H9 (cell line): ENCODE results near the gene PYROXD2. TPM values are rescaled to one million over a fixed set of nuclear protein-coding genes. Genes with fewer than 3 reads are reported as not detected.
A peak's percentile ranks its signal among the peaks of the same experiment; 100 is the strongest.

Source experiments
- DNase-seq: peaks from one replicate; pipeline ENCODE4 v3.0.0-alpha.2; 2017
- H2AFZ ChIP-seq: one replicate; pipeline ENCODE4 v1.6.1; 2013; ENCODE audit warnings: mild to moderate bottlenecking, low read length, control low read depth, moderate library complexity
- H2AK5ac ChIP-seq: 2 replicates; pipeline ENCODE4 v1.6.1; 2013; ENCODE audit warnings: low read length, control low read depth, mixed read lengths; ENCODE audit not compliant: insufficient read length
- H2BK120ac ChIP-seq: one replicate; pipeline ENCODE4 v1.6.1; 2013; ENCODE audit warnings: low read depth, mild to moderate bottlenecking, low read length, control low read depth, inconsistent platforms; ENCODE audit not compliant: poor library complexity, severe bottlenecking
- H2BK12ac ChIP-seq: 2 replicates; pipeline ENCODE4 v1.6.1; 2013; ENCODE audit warnings: low read length, control low read depth, mixed read lengths, low read depth; ENCODE audit not compliant: insufficient read length
- H2BK15ac ChIP-seq: 2 replicates; pipeline ENCODE4 v1.6.1; 2013; ENCODE audit warnings: low read depth, low read length, control low read depth
- H2BK20ac ChIP-seq: one replicate; pipeline ENCODE4 v1.6.1; 2013; ENCODE audit warnings: low read depth, mild to moderate bottlenecking, low read length, control low read depth, inconsistent platforms; ENCODE audit not compliant: poor library complexity, severe bottlenecking
- H2BK5ac ChIP-seq: 2 replicates; pipeline ENCODE4 v1.6.1; 2013; ENCODE audit warnings: low read length, control low read depth, mixed read lengths; ENCODE audit not compliant: insufficient read length
- H3K14ac ChIP-seq: 2 replicates; pipeline ENCODE4 v1.6.1; 2013; ENCODE audit warnings: low read length, control low read depth; ENCODE audit not compliant: insufficient read depth
- H3K18ac ChIP-seq: 2 replicates; pipeline ENCODE4 v1.6.1; 2013; ENCODE audit warnings: low read depth, mild to moderate bottlenecking, mixed read lengths, low read length, control low read depth; ENCODE audit not compliant: insufficient read length
- H3K23ac ChIP-seq: 2 replicates; pipeline ENCODE4 v1.6.1; 2013; ENCODE audit warnings: low read length, control low read depth, mixed read lengths, low read depth; ENCODE audit not compliant: insufficient read length
- H3K23me2 ChIP-seq: 2 replicates; pipeline ENCODE4 v1.6.1; 2013; ENCODE audit warnings: low read depth, mild to moderate bottlenecking, mixed read lengths, low read length, control low read depth; ENCODE audit not compliant: insufficient read length, poor library complexity, severe bottlenecking
- H3K27ac ChIP-seq: 2 replicates; pipeline ENCODE4 v1.5.1; 2013; ENCODE audit warnings: low read length, control low read depth, mixed read lengths, low read depth; ENCODE audit not compliant: insufficient read length
- H3K27me3 ChIP-seq: 2 replicates; pipeline ENCODE4 v1.6.1; 2013; ENCODE audit warnings: low read length, control low read depth, inconsistent platforms; ENCODE audit not compliant: insufficient read depth
- H3K4ac ChIP-seq: 2 replicates; pipeline ENCODE4 v1.6.1; 2013; ENCODE audit warnings: low read depth, mild to moderate bottlenecking, control low read depth, inconsistent platforms, low read length, moderate library complexity
- H3K4me1 ChIP-seq: 2 replicates; pipeline ENCODE4 v1.6.1; 2013; ENCODE audit warnings: low read length, control low read depth, inconsistent platforms; ENCODE audit not compliant: insufficient read depth
- H3K4me2 ChIP-seq: 2 replicates; pipeline ENCODE4 v1.6.1; 2013; ENCODE audit warnings: low read length, control low read depth, mixed read lengths; ENCODE audit not compliant: insufficient read length, insufficient read depth
- H3K56ac ChIP-seq: 2 replicates; pipeline ENCODE4 v1.6.1; 2013; ENCODE audit warnings: low read depth, mild to moderate bottlenecking, mixed read lengths, low read length, control low read depth; ENCODE audit not compliant: insufficient read length
- H3K79me1 ChIP-seq: 2 replicates; pipeline ENCODE4 v1.6.1; 2013; ENCODE audit warnings: low read depth, mild to moderate bottlenecking, moderate library complexity, low read length, control low read depth, inconsistent platforms; ENCODE audit not compliant: insufficient read depth, poor library complexity, severe bottlenecking
- H3K79me2 ChIP-seq: 2 replicates; pipeline ENCODE4 v1.6.1; 2013; ENCODE audit warnings: low read length, control low read depth, inconsistent platforms; ENCODE audit not compliant: insufficient read depth
- H3K9ac ChIP-seq: 2 replicates; pipeline ENCODE4 v1.6.1; 2013; ENCODE audit warnings: low read length, control low read depth, mixed read lengths; ENCODE audit not compliant: insufficient read length; ENCODE audit errors: extremely low read depth
- H3K9me3 ChIP-seq: one replicate; pipeline ENCODE4 v1.6.1; 2013; ENCODE audit warnings: low read depth, low read length, inconsistent platforms; ENCODE audit not compliant: control insufficient read depth
- H3T11ph ChIP-seq: one replicate; pipeline ENCODE4 v1.6.1; 2013; ENCODE audit warnings: mild to moderate bottlenecking, low read length, control low read depth, inconsistent platforms
- H4K20me1 ChIP-seq: one replicate; pipeline ENCODE4 v1.6.1; 2013; ENCODE audit not compliant: control insufficient read depth, insufficient read length, insufficient read depth
- H4K5ac ChIP-seq: 2 replicates; pipeline ENCODE4 v1.6.1; 2013; ENCODE audit warnings: low read depth, mild to moderate bottlenecking, mixed read lengths, low read length, control low read depth; ENCODE audit not compliant: insufficient read length
- H4K8ac ChIP-seq: replicated peaks from 2 replicates; pipeline ENCODE4 v1.6.1; 2013; ENCODE audit warnings: low read length, control low read depth, mixed read lengths, low read depth; ENCODE audit not compliant: insufficient read length
- H4K91ac ChIP-seq: 2 replicates; pipeline ENCODE4 v1.6.1; 2013; ENCODE audit warnings: low read depth, mild to moderate bottlenecking, moderate library complexity, mixed read lengths, low read length, control low read depth; ENCODE audit not compliant: insufficient read length
- H3K27ac Mint-ChIP-seq, 3 experiments: 2 replicates in 2 of 3; 3 replicates in 1 of 3; pipeline ENCODE4 v1.8.0; 2020 to 2021; ENCODE audit warnings: mixed read lengths in 3 of 3, mild to moderate bottlenecking in 1 of 3, moderate library complexity in 1 of 3
- H3K27me3 Mint-ChIP-seq: 2 replicates; pipeline ENCODE4 v1.8.0; 2021; ENCODE audit warnings: low read depth, mild to moderate bottlenecking, moderate library complexity, mixed read lengths
- H3K36me3 Mint-ChIP-seq, 3 experiments: 2 replicates in 2 of 3; 3 replicates in 1 of 3; pipeline ENCODE4 v1.8.0; 2020 to 2021; ENCODE audit warnings: low read depth in 3 of 3, mixed read lengths in 3 of 3; ENCODE audit not compliant: insufficient read depth in 1 of 3
- H3K4me1 Mint-ChIP-seq, 2 experiments: 2 replicates each; pipeline ENCODE4 v1.8.0; 2020; ENCODE audit warnings: mixed read lengths in 2 of 2
- H3K4me3 Mint-ChIP-seq, 2 experiments: 2 replicates in 1 of 2; 3 replicates in 1 of 2; pipeline ENCODE4 v1.8.0; 2020 to 2021; ENCODE audit warnings: mild to moderate bottlenecking in 2 of 2, mixed read lengths in 2 of 2, moderate library complexity in 1 of 2
- H3K9me3 Mint-ChIP-seq, 2 experiments: 2 replicates in 1 of 2; 3 replicates in 1 of 2; pipeline ENCODE4 v1.8.0; 2020; ENCODE audit warnings: mild to moderate bottlenecking in 2 of 2, mixed read lengths in 2 of 2, moderate library complexity in 1 of 2
- WGBS: extraction: QIAGEN DNeasy Blood & Tissue Kit; methylation state at CpG from one replicate; pipeline ENCODE4 v1.1.7; 2013; ENCODE audit warnings: missing lambda C conversion rate, low lambda C conversion rate, mixed read lengths; ENCODE audit not compliant: insufficient read length; ENCODE audit errors: extremely low coverage; 5-methylcytosine and 5-hydroxymethylcytosine counted together
- total RNA-seq: library from RNA; stranded (reverse); gene quantifications from 2 replicates; pipeline ENCODE4 v1.2.1, GENCODE V29; 2021
- TF ChIP-seq, protein P1 (sequence below): fragments of 200-600 bp; sonication (generic); conservative IDR thresholded peaks from 3 replicates; pipeline ENCODE4 v1.8.0; 2021; ENCODE audit warnings: antibody characterized with exemption, mild to moderate bottlenecking

PYROXD2 gene
- total RNA-seq, 1 experiment from 2014 or later = 5.3 TPM

- Histone ChIP-seq H3T11ph (no peak overlapping the region), H3K79me2 (no peaks in the 10 kb centered on the region), H2AFZ (no peak overlapping the region), H3K4me2 (no peak overlapping the region), H4K5ac (no peak overlapping the region), H3K79me1 (no peaks in the 10 kb centered on the region), H3K23me2 (peaks cover 7% of the 10 kb centered on the region), H3K4me1 (peaks cover 6% of the 10 kb centered on the region; the same call in 1 of the 2 replicates), H3K18ac (no peak overlapping the region), H3K9me3 (no peaks in the 10 kb centered on the region), H3K4ac (no peak overlapping the region), H2BK20ac (no peak overlapping the region), H2BK15ac (no peak overlapping the region), H4K91ac (no peak overlapping the region), H2BK120ac (no peak overlapping the region), H3K9ac (no peak overlapping the region), H3K14ac (no peak overlapping the region; the same call in 1 of the 2 replicates), H3K27me3 (no peaks in the 10 kb centered on the region), H3K23ac (no peak overlapping the region), H2BK12ac (no peak overlapping the region), H2AK5ac (no peak overlapping the region), H2BK5ac (no peak overlapping the region), H3K27ac (no peak overlapping the region), H4K20me1 (no peaks in the 10 kb centered on the region), H3K56ac (no peak overlapping the region), H4K8ac (no peak overlapping the region)
- Mint-ChIP-seq H3K4me1 (peaks cover 13 to 14% of the 10 kb centered on the region in 2 experiments), H3K4me3 (no peak overlapping the region), H3K36me3 (no peaks in the 10 kb centered on the region), H3K9me3 (no peaks in the 10 kb centered on the region), H3K27ac (peak overlapping the region in 1 of 3 experiments; percentile 87; a peak in 1 of 7 replicates), H3K27me3 (no peaks in the 10 kb centered on the region; the same call in 1 of the 2 replicates)
- WGBS = no CpG with 5 or more reads among the region's 10 CpGs
- TF ChIP-seq, protein P1, sequence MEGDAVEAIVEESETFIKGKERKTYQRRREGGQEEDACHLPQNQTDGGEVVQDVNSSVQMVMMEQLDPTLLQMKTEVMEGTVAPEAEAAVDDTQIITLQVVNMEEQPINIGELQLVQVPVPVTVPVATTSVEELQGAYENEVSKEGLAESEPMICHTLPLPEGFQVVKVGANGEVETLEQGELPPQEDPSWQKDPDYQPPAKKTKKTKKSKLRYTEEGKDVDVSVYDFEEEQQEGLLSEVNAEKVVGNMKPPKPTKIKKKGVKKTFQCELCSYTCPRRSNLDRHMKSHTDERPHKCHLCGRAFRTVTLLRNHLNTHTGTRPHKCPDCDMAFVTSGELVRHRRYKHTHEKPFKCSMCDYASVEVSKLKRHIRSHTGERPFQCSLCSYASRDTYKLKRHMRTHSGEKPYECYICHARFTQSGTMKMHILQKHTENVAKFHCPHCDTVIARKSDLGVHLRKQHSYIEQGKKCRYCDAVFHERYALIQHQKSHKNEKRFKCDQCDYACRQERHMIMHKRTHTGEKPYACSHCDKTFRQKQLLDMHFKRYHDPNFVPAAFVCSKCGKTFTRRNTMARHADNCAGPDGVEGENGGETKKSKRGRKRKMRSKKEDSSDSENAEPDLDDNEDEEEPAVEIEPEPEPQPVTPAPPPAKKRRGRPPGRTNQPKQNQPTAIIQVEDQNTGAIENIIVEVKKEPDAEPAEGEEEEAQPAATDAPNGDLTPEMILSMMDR = no peak
- no peak for DNase-seq
These were observed 4.2 kb downstream of the PYROXD2 start for GRCh38 chr10:98410759-98411158.
